GM11168 (cell line): ENCODE measurements around the gene TBX10.
"Not testable (repeated sequence)": the region's sequence is repeated elsewhere in the genome, so short reads cannot be mapped to it uniquely, and the experiment has no call there.

Experiments used
- in situ Hi-C: fragments of 300-500 bp; cut with MboI; formaldehyde crosslinking; loops from one replicate; pipeline ENCODE4 v1.12.0; 2022; ENCODE audit warnings: low sequenced_read_pairs; ENCODE audit not compliant: unreplicated experiment

TBX10 gene

GRCh38 chr11:67618901-67619659, 20.5 kb downstream of the TBX10 start:
- in situ Hi-C loops = not testable (repeated sequence)

GRCh38 chr11:67617243-67617953, 22.2 kb downstream of the TBX10 start:
- in situ Hi-C loops = no loop called here

- in situ Hi-C loops = no loop called here
Observed at GRCh38 chr11:67616431-67617242, 22.9 kb downstream of the TBX10 start.

GRCh38 chr11:67615728-67616430, 23.7 kb downstream of the TBX10 start:
- in situ Hi-C loops = no loop called here

GRCh38 chr11:67614730-67615714, 24.5 kb downstream of the TBX10 start:
- in situ Hi-C loops = no loop called here

GRCh38 chr11:67613960-67614715, 25.4 kb downstream of the TBX10 start:
- in situ Hi-C loops = no loop called here

GRCh38 chr11:67613313-67613959, 26.1 kb downstream of the TBX10 start:
- in situ Hi-C loops = no loop called here

- in situ Hi-C loops = no loop called here
Observed at GRCh38 chr11:67612751-67613150, 26.8 kb downstream of the TBX10 start.

GRCh38 chr11:67611704-67612587, 27.6 kb downstream of the TBX10 start:
- in situ Hi-C loops = no loop called here

- in situ Hi-C loops = no loop called here
Observed at GRCh38 chr11:67611165-67611564, 28.4 kb downstream of the TBX10 start.

GRCh38 chr11:67610302-67610868, 29.2 kb downstream of the TBX10 start:
- in situ Hi-C loops = no loop called here

GRCh38 chr11:67609316-67609715, 30.2 kb downstream of the TBX10 start:
- in situ Hi-C loops = no loop called here

GRCh38 chr11:67608486-67608885, 31.1 kb downstream of the TBX10 start:
- in situ Hi-C loops = no loop called here

- in situ Hi-C loops = no loop called here
Observed at GRCh38 chr11:67607507-67607906, 32.1 kb downstream of the TBX10 start.

- in situ Hi-C loops = no loop called here
Observed at GRCh38 chr11:67606492-67607295, 32.9 kb downstream of the TBX10 start, which contains the start of gene NDUFV1. TSS of gene NDUFV1 (plus strand) at chr11:67606936. CDS start at chr11:67607005, 69 bp downstream.

- in situ Hi-C loops = no loop called here
Observed at GRCh38 chr11:67606093-67606491, 33.5 kb downstream of the TBX10 start.
